Suprapubic skin (tissue), 4 donors: Measurements from ENCODE around the gene NCOA5.

ENCODE experiments used
- CTCF ChIP-seq, 2 donors: fragments of 200-600 bp in 1 of 2; fragments of 450-650 bp in 1 of 2; sonication (generic) in 1 of 2; IDR thresholded peaks; one replicate each; pipeline ENCODE4 v1.5.1; 2016 to 2019; ENCODE audit warnings: antibody characterized with exemption in 2 of 2, mild to moderate bottlenecking in 1 of 2, moderate library complexity in 1 of 2
- EP300 ChIP-seq: sonication (generic); formaldehyde crosslinking; IDR thresholded peaks from one replicate; pipeline ENCODE4 v1.6.1; 2017; ENCODE audit warnings: antibody characterized with exemption
- POLR2A ChIP-seq, 2 donors: fragments of 450-650 bp; IDR thresholded peaks; one replicate each; pipeline ENCODE4 v1.6.1; 2017; ENCODE audit warnings: antibody characterized with exemption in 2 of 2, mild to moderate bottlenecking in 2 of 2, moderate library complexity in 2 of 2
- POLR2AphosphoS5 ChIP-seq, 3 donors: sonication (generic); formaldehyde crosslinking; IDR thresholded peaks; one replicate each; pipeline ENCODE4 v1.6.1; 2017; ENCODE audit warnings: antibody characterized with exemption in 3 of 3

- TF ChIP-seq CTCF (IDR thresholded peaks at IDR 0.05) = no peak
- TF ChIP-seq POLR2A (IDR thresholded peaks at IDR 0.05) = no peak
- no peak for TF ChIP-seq EP300
- no peak for TF ChIP-seq POLR2AphosphoS5 (IDR thresholded peaks at IDR 0.05)
Observed at GRCh38 chr20:46073024-46073423, 16.7 kb downstream of the NCOA5 start.
